A549 (cell line): ENCODE results near the gene GARS1. TPM values are rescaled to one million over a fixed set of nuclear protein-coding genes. Genes with fewer than 3 reads are reported as not detected.

Experiments
- ATAC-seq, 2 experiments: fragments of 200-7000 bp in 1 of 2; fragments of >200 bp in 1 of 2; cut with Nextera tagmentation in 1 of 2; cut with Tn5 transposase in 1 of 2; 3 replicates each; pipeline versions ENCODE4 v1.8.0 to v1.9.1; 2018 to 2020; ENCODE audit warnings: mild to moderate bottlenecking in 1 of 2, moderate library complexity in 1 of 2
- CTCF ChIA-PET: fragments of 300-600 bp; sonication (Branson Sonifier 250); formaldehyde crosslinking; extraction: SDS; loops from one replicate; lab custom pipeline; 2021; ENCODE audit warnings: antibody characterized with exemption, inconsistent platforms; lab: Yijun Ruan, JAX
- POLR2A ChIA-PET: fragments of 350-600 bp; formaldehyde crosslinking; extraction: SDS; loops from one replicate; lab custom pipeline; 2021; ENCODE audit warnings: antibody characterized with exemption, inconsistent platforms; lab: Yijun Ruan, JAX
- DNase-seq, 2 experiments: peaks; one replicate each; pipeline versions ENCODE4 v3.0.0 to v3.0.0-alpha.2; 2011 to 2016; ENCODE audit warnings: low read depth in 1 of 2, low spot score in 1 of 2
- FAIRE-seq: peaks from 2 replicates; lab custom pipeline; 2011; peaks lifted over from hg19 to GRCh38; lab: Jason Lieb, UNC
- H3K27ac ChIP-seq, 2 experiments: fragments of >200 bp; sonication (Bioruptor Twin); formaldehyde crosslinking; 3 replicates each; pipeline ENCODE4 v1.5.1; 2016 to 2017
- H3K4me1 ChIP-seq: fragments of >200 bp; sonication (Bioruptor Twin); formaldehyde crosslinking; 3 replicates; pipeline ENCODE4 v1.6.1; 2016
- H3K4me2 ChIP-seq: fragments of >200 bp; sonication (Bioruptor Twin); formaldehyde crosslinking; 3 replicates; pipeline ENCODE4 v1.6.1; 2016
- H3K4me3 ChIP-seq: fragments of >200 bp; sonication (Bioruptor Twin); formaldehyde crosslinking; 3 replicates; pipeline ENCODE4 v1.5.1; 2016
- H3K9me3 ChIP-seq: fragments of >200 bp; sonication (Bioruptor Twin); formaldehyde crosslinking; 3 replicates; pipeline ENCODE4 v1.6.1; 2016
- BCL3 ChIP-seq: fragments of >200 bp; sonication (Bioruptor Twin); formaldehyde crosslinking; IDR thresholded peaks from 3 replicates; pipeline ENCODE4 v1.6.1; 2016
- CBX8 ChIP-seq: fragments of 200-600 bp; sonication (generic); IDR thresholded peaks from 2 replicates; pipeline ENCODE4 v1.6.1; 2016
- CEBPB ChIP-seq, 2 experiments: fragments of >200 bp in 1 of 2; sonication (Bioruptor Twin) in 1 of 2; formaldehyde crosslinking in 1 of 2; IDR thresholded peaks; 2 replicates each; pipeline ENCODE4 v1.6.1; 2012 to 2016
- CHD4 ChIP-seq: fragments of 200-600 bp; sonication (generic); IDR thresholded peaks from 2 replicates; pipeline ENCODE4 v1.6.1; 2016; ENCODE audit warnings: antibody characterized with exemption, mild to moderate bottlenecking, borderline replicate concordance
- E2F6 ChIP-seq: IDR thresholded peaks from 2 replicates; pipeline ENCODE4 v1.6.1; 2012; ENCODE audit warnings: low read depth, borderline replicate concordance
- FOXS1 ChIP-seq: fragments of 250-450 bp; sonication (Bioruptor Pico); IDR thresholded peaks from 2 replicates; pipeline ENCODE4 v1.5.0; 2020; ENCODE audit warnings: mild to moderate bottlenecking, moderate library complexity
- GATA3 ChIP-seq: IDR thresholded peaks from 2 replicates; pipeline ENCODE4 v1.6.1; 2012; ENCODE audit warnings: borderline replicate concordance
- HEYL ChIP-seq: fragments of 250-450 bp; sonication (Bioruptor Pico); IDR thresholded peaks from 2 replicates; pipeline ENCODE4 v1.8.0; 2021; ENCODE audit warnings: mild to moderate bottlenecking, moderate library complexity
- HMGXB4 ChIP-seq: fragments of 250-450 bp; sonication (Bioruptor Pico); IDR thresholded peaks from 2 replicates; pipeline ENCODE4 v1.5.0; 2021; ENCODE audit warnings: mild to moderate bottlenecking, moderate library complexity, borderline replicate concordance
- HOXA7 ChIP-seq: fragments of 250-450 bp; sonication (Bioruptor Pico); IDR thresholded peaks from 2 replicates; pipeline ENCODE4 v1.5.0; 2020; ENCODE audit warnings: mild to moderate bottlenecking, moderate library complexity
- HOXB13 ChIP-seq: fragments of 250-450 bp; sonication (Bioruptor Pico); IDR thresholded peaks from 2 replicates; pipeline ENCODE4 v1.5.0; 2020; ENCODE audit warnings: low read depth, mild to moderate bottlenecking, moderate library complexity
- JUNB ChIP-seq: fragments of >200 bp; sonication (Bioruptor Twin); formaldehyde crosslinking; IDR thresholded peaks from 2 replicates; pipeline ENCODE4 v1.6.1; 2016
- PBX3 ChIP-seq: IDR thresholded peaks from 2 replicates; pipeline ENCODE4 v1.6.1; 2012
- POLR2A ChIP-seq: IDR thresholded peaks from 2 replicates; pipeline ENCODE4 v1.6.1; 2012; ENCODE audit warnings: mild to moderate bottlenecking, low read length
- POLR2AphosphoS2 ChIP-seq: conservative IDR thresholded peaks from 2 replicates; pipeline ENCODE4 v1.6.1; 2012; ENCODE audit warnings: low read length, improper control_type of control experiment, inconsistent platforms
- RNF2 ChIP-seq: fragments of 200-600 bp; sonication (generic); IDR thresholded peaks from 2 replicates; pipeline ENCODE4 v1.6.1; 2016; ENCODE audit warnings: low read depth, mild to moderate bottlenecking, antibody characterized with exemption, moderate library complexity, borderline replicate concordance
- SMC3 ChIP-seq: fragments of >200 bp; sonication (Bioruptor Twin); formaldehyde crosslinking; IDR thresholded peaks from 3 replicates; pipeline ENCODE4 v1.6.1; 2018; ENCODE audit warnings: inconsistent platforms
- SREBF2 ChIP-seq: fragments of 450-650 bp; IDR thresholded peaks from 2 replicates; pipeline ENCODE4 v1.6.1; 2014; ENCODE audit warnings: mild to moderate bottlenecking, moderate library complexity
- USF2 ChIP-seq: fragments of 450-650 bp; IDR thresholded peaks from 2 replicates; pipeline ENCODE4 v1.6.1; 2014; ENCODE audit warnings: antibody characterized with exemption
- ZSCAN20 ChIP-seq: fragments of 250-450 bp; sonication (Bioruptor Pico); IDR thresholded peaks from 2 replicates; pipeline ENCODE4 v1.8.0; 2022; ENCODE audit warnings: mild to moderate bottlenecking, moderate library complexity
- WGBS: methylation state at CpG from one replicate; pipeline ENCODE4 v1.1.6; 2017; ENCODE audit errors: missing lambda C conversion rate; 5-methylcytosine and 5-hydroxymethylcytosine counted together
- polyA plus RNA-seq, 4 experiments: library from polyadenylated mRNA; depleted of rRNA in 3 of 4; stranded (reverse); fragments of >200 nt; fragmentation: RNase III in 1 of 4; extraction: RNeasy Plus Mini Kit Qiagen cat#74134 plus additional on column Dnase treatment in 1 of 4; gene quantifications; 2 replicates in 3 of 4; 3 replicates in 1 of 4; pipeline ENCODE4 v1.2.3, GENCODE V29; 2011 to 2017
- TF ChIP-seq, protein P1 (sequence below): IDR thresholded peaks from 2 replicates; pipeline ENCODE4 v1.6.1; 2012
- TF ChIP-seq, protein P2 (sequence below): fragments of 250-450 bp; sonication (Bioruptor Pico); IDR thresholded peaks from 2 replicates; pipeline ENCODE4 v1.5.0; 2020; ENCODE audit warnings: low read depth, mild to moderate bottlenecking, moderate library complexity

The GARS1 gene
- polyA plus RNA-seq, 2 of the 4 experiments (the other 2 are of a cell fraction): 134 to 608 TPM

DNA sequence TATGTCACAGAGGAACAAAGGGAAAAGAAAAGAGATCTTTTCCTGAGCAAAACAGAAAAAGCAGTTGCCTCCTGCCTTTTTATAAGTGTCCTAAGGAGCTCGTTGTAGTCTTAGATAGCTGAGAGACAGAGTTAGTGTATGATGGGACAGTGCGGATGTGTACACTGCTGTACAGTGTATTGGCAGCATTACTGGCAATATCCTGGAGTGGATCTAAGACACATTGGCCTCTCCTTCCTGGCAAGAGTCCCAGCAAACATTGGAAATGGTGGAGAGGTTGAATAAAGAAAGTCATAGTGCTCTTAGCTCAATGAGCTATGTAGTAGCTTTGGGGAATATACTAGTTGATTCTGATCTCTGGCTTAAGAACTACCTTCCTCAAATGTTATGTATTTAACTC lies 22.7 kb downstream of the GARS1 start:
- H3K27ac ChIP-seq: no peak overlapping the region
- H3K4me2 ChIP-seq: no peak overlapping the region
- FAIRE-seq: no peak
- whole genome bisulfite sequencing: 94% methylated on average over 2 of the region's 2 CpGs
- DNase-seq: no peak
- POLR2A ChIA-PET: no interaction called here
- TF ChIP-seq HMGXB4 (CRISPR knock-in tag) (no peak), HOXA7 (CRISPR knock-in tag) (no peak), ZSCAN20 (CRISPR knock-in tag) (no peak), POLR2A (no peak), CBX8 (no peak), POLR2AphosphoS2 (no peak), USF2 (no peak), JUNB (no peak), CEBPB (IDR thresholded peaks at IDR 0.05) (no peak)
- TF ChIP-seq, protein P1, sequence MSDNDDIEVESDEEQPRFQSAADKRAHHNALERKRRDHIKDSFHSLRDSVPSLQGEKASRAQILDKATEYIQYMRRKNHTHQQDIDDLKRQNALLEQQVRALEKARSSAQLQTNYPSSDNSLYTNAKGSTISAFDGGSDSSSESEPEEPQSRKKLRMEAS: no peak
- TF ChIP-seq, all 56 proteins: peak for 0
- CTCF ChIA-PET: interaction anchor here (1.2 to 1.6 kb wide), 2 partner anchors 12 to 13 kb away, joined by 3 to 4 read pairs; no protein-coding TSS in a partner anchor
- Histone ChIP-seq H3K4me1 (no peaks in the 10 kb centered on the region), H3K4me3 (no peak overlapping the region), H3K9me3 (no peaks in the 10 kb centered on the region)
- peak in 1 of 2 experiments; percentile 52; a peak in 1 of 6 replicates for ATAC-seq

DNA sequence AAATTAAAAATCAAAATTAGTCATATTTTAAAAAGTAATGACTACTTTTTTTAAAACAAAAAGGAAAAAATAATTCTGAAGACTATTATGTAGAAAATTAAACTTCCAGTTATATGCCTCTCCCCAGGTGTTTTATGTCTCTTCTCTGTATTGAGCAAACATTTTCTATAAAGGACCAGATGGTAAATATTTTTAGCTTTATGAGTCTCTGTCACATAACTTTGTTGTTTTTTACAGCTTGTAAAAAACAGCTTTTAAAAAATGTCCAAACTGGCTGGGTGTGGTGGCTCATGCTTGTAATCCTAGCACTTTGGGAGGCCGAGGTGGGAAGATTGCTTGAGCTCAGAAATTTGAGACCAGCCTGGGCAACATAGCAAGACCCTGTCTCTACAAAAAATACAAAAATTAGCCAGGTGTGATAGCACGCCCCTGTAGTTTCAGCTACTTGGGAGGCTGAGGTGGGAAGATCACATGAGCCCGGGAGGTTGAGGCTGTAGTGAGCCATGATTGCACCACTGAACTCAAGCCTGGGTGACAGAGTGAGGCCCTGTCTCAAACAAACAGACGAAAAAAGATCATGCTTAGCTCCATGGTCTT lies 23.5 kb downstream of the GARS1 start:
- no peaks in the 10 kb centered on the region for H3K9me3 ChIP-seq
- TF ChIP-seq SREBF2: no peak
- FAIRE-seq: no peak

GRCh38 chr7:30618961-30619360 lies 24.3 kb downstream of the GARS1 start:
- H3K4me2 ChIP-seq: no peak overlapping the region
- no peaks in the 10 kb centered on the region for H3K4me1 ChIP-seq
- DNase-seq (no peak), ATAC-seq (no peak), FAIRE-seq (no peak)
- no peak overlapping the region for H3K4me3 ChIP-seq
- 95% methylated on average over 1 of the region's 1 CpG for WGBS
- no peaks in the 10 kb centered on the region for H3K9me3 ChIP-seq
- ChIA-PET POLR2A (no interaction called here), CTCF (interaction anchor here (0.7 to 1.6 kb wide), 3 partner anchors 10 to 496 kb away, joined by 3 to 4 read pairs (median 3); no protein-coding TSS in a partner anchor)
- H3K27ac ChIP-seq: no peak overlapping the region
- TF ChIP-seq CHD4 (no peak), SMC3 (no peak), SREBF2 (no peak), HOXB13 (CRISPR knock-in tag) (no peak), HEYL (no peak), BCL3 (no peak), FOXS1 (CRISPR knock-in tag) (no peak), E2F6 (no peak), PBX3 (no peak), GATA3 (no peak), HMGXB4 (CRISPR knock-in tag) (no peak), RNF2 (no peak)
- TF ChIP-seq, protein P2, sequence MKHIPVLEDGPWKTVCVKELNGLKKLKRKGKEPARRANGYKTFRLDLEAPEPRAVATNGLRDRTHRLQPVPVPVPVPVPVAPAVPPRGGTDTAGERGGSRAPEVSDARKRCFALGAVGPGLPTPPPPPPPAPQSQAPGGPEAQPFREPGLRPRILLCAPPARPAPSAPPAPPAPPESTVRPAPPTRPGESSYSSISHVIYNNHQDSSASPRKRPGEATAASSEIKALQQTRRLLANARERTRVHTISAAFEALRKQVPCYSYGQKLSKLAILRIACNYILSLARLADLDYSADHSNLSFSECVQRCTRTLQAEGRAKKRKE (CRISPR knock-in tag): no peak

More for the DNA sequence above, 23.5 kb downstream of the GARS1 start:
- Histone ChIP-seq H3K27ac (no peak overlapping the region), H3K4me2 (no peak overlapping the region), H3K4me1 (no peaks in the 10 kb centered on the region), H3K4me3 (no peak overlapping the region)
- ATAC-seq: no peak
- ChIA-PET CTCF (interaction anchor here (1.2 to 1.6 kb wide), 2 partner anchors 11 to 13 kb away, joined by 3 to 4 read pairs; no protein-coding TSS in a partner anchor), POLR2A (no interaction called here)
- no peak for DNase-seq
- 94% methylated on average over 4 of the region's 4 CpGs for WGBS
